ENCODE data around the gene IQCE.

Gene IQCE

GRCh38 chr7:2597273-2597640 is 38.5 kb downstream of the IQCE start:
- no peak for TF ChIP-seq CTCF (IDR thresholded peaks at IDR 0.05)

- TF ChIP-seq CTCF (IDR thresholded peaks at IDR 0.05) = no peak
Observed at GRCh38 chr7:2598154-2598823, 39.5 kb downstream of the IQCE start.

GRCh38 chr7:2601065-2601464 is 42.3 kb downstream of the IQCE start:
- TF ChIP-seq CTCF (IDR thresholded peaks at IDR 0.05) = no peak

GRCh38 chr7:2601907-2602306 is 43.1 kb downstream of the IQCE start:
- TF ChIP-seq CTCF (IDR thresholded peaks at IDR 0.05) = no peak

GRCh38 chr7:2602406-2603043 is 43.7 kb downstream of the IQCE start:
- TF ChIP-seq CTCF (IDR thresholded peaks at IDR 0.05) = no peak

- TF ChIP-seq CTCF (IDR thresholded peaks at IDR 0.05) = no peak
Observed at GRCh38 chr7:2603044-2603965, 44.5 kb downstream of the IQCE start.

GRCh38 chr7:2604608-2605174 is 45.9 kb downstream of the IQCE start:
- TF ChIP-seq CTCF (IDR thresholded peaks at IDR 0.05) = no peak
